Hepatocyte (in vitro differentiated cells): ENCODE results near the gene ANAPC16.
"Not testable (repeated sequence)": the region's sequence is repeated elsewhere in the genome, so short reads cannot be mapped to it uniquely, and the experiment has no call there.

Source experiments
- CTCF ChIP-seq: fragments of 200-600 bp; sonication (generic); IDR thresholded peaks from 2 replicates; pipeline ENCODE4 v1.5.1; 2016; ENCODE audit warnings: antibody characterized with exemption, mild to moderate bottlenecking; ENCODE audit not compliant: poor library complexity
- EZH2 ChIP-seq: fragments of 200-600 bp; sonication (generic); IDR thresholded peaks from 2 replicates; pipeline ENCODE4 v1.6.1; 2016; ENCODE audit warnings: antibody characterized with exemption, mild to moderate bottlenecking, borderline replicate concordance
- EZH2phosphoT487 ChIP-seq: fragments of 200-600 bp; sonication (generic); IDR thresholded peaks from one replicate; pipeline ENCODE4 v1.6.1; 2018; ENCODE audit warnings: antibody characterized with exemption, mild to moderate bottlenecking, low read depth, moderate library complexity; ENCODE audit not compliant: unreplicated experiment, severe bottlenecking

GRCh38 chr10:72211832-72212231, 4.0 kb upstream of the ANAPC16 start:
- TF ChIP-seq EZH2phosphoT487, CTCF, EZH2: not testable (repeated sequence)
